HEK293T (cell line): ENCODE results near the gene PDE6A.
"Not testable (repeated sequence)": the region's sequence is repeated elsewhere in the genome, so short reads cannot be mapped to it uniquely, and the experiment has no call there.

Source experiments
- CTCF ChIA-PET: fragments of 350-600 bp; formaldehyde crosslinking; extraction: SDS; loops from one replicate; lab custom pipeline; 2021; ENCODE audit warnings: antibody characterized with exemption, inconsistent platforms; lab: Yijun Ruan, JAX
- POLR2A ChIA-PET: fragments of 350-600 bp; formaldehyde crosslinking; extraction: SDS; loops from one replicate; lab custom pipeline; 2020; ENCODE audit warnings: antibody characterized with exemption, inconsistent platforms; lab: Yijun Ruan, JAX
- DNase-seq: peaks from one replicate; pipeline ENCODE4 v3.0.0; 2012; ENCODE audit warnings: mixed read lengths; ENCODE audit errors: extremely low spot score
- ARNT ChIP-seq: fragments of 450-650 bp; IDR thresholded peaks from 2 replicates; pipeline ENCODE4 v1.6.1; 2017; ENCODE audit warnings: mild to moderate bottlenecking
- BHLHE40 ChIP-seq: fragments of 450-650 bp; IDR thresholded peaks from 2 replicates; pipeline ENCODE4 v1.6.1; 2016; ENCODE audit warnings: mild to moderate bottlenecking, moderate library complexity, borderline replicate concordance
- CTBP1 ChIP-seq: fragments of 450-650 bp; IDR thresholded peaks from 2 replicates; pipeline ENCODE4 v1.6.1; 2016; ENCODE audit warnings: borderline replicate concordance
- ELF4 ChIP-seq: fragments of 450-650 bp; IDR thresholded peaks from 2 replicates; pipeline ENCODE4 v1.6.1; 2017; ENCODE audit warnings: antibody characterized with exemption
- FOXA1 ChIP-seq: fragments of 450-650 bp; IDR thresholded peaks from 2 replicates; pipeline ENCODE4 v1.6.1; 2016; ENCODE audit warnings: mild to moderate bottlenecking
- FOXK2 ChIP-seq: fragments of 450-650 bp; IDR thresholded peaks from 2 replicates; pipeline ENCODE4 v1.6.1; 2016; ENCODE audit warnings: mild to moderate bottlenecking
- FOXM1 ChIP-seq: fragments of 450-650 bp; IDR thresholded peaks from 2 replicates; pipeline ENCODE4 v1.6.1; 2017; ENCODE audit warnings: mild to moderate bottlenecking, borderline replicate concordance
- HDGF ChIP-seq: fragments of 450-650 bp; IDR thresholded peaks from 2 replicates; pipeline ENCODE4 v1.6.1; 2017; ENCODE audit warnings: antibody characterized with exemption, borderline replicate concordance
- L3MBTL2 ChIP-seq: fragments of 450-650 bp; conservative IDR thresholded peaks from 2 replicates; pipeline ENCODE4 v1.6.1; 2016; ENCODE audit warnings: mild to moderate bottlenecking
- LEF1 ChIP-seq: fragments of 450-650 bp; IDR thresholded peaks from 2 replicates; pipeline ENCODE4 v1.6.1; 2017; ENCODE audit warnings: mild to moderate bottlenecking, borderline replicate concordance
- NFRKB ChIP-seq: fragments of 450-650 bp; IDR thresholded peaks from 2 replicates; pipeline ENCODE4 v1.6.1; 2016; ENCODE audit warnings: mild to moderate bottlenecking, moderate library complexity
- PKNOX1 ChIP-seq: fragments of 450-650 bp; IDR thresholded peaks from 2 replicates; pipeline ENCODE4 v1.6.1; 2016
- SP1 ChIP-seq: fragments of 450-650 bp; IDR thresholded peaks from 2 replicates; pipeline ENCODE4 v1.6.1; 2017
- SUZ12 ChIP-seq: fragments of 450-650 bp; IDR thresholded peaks from 2 replicates; pipeline ENCODE4 v1.6.1; 2016; ENCODE audit warnings: mild to moderate bottlenecking
- TARDBP ChIP-seq: fragments of 450-650 bp; IDR thresholded peaks from 2 replicates; pipeline ENCODE4 v1.6.1; 2016
- ZNF384 ChIP-seq: fragments of 450-650 bp; IDR thresholded peaks from 2 replicates; pipeline ENCODE4 v1.6.1; 2016

The PDE6A gene

GRCh38 chr5:149863176-149863575 is 81.4 kb downstream of the PDE6A start:
- ChIA-PET POLR2A (no interaction called here), CTCF (interaction anchor here (0.7 kb wide), 1 partner anchor 48 kb away, joined by 3 read pairs; no protein-coding TSS in a partner anchor)
- no peak for DNase-seq
- TF ChIP-seq SP1: no peak
- TF ChIP-seq FOXM1: no peak
- TF ChIP-seq ARNT: no peak
- no peak for TF ChIP-seq BHLHE40
- no peak for TF ChIP-seq ELF4
- TF ChIP-seq SUZ12: no peak
- no peak for TF ChIP-seq NFRKB
- TF ChIP-seq PKNOX1: no peak
- no peak for TF ChIP-seq CTBP1
- TF ChIP-seq FOXK2: no peak
- TF ChIP-seq LEF1: no peak
- no peak for TF ChIP-seq HDGF

GRCh38 chr5:149860801-149861322 is 83.7 kb downstream of the PDE6A start:
- POLR2A ChIA-PET: interaction anchor here (0.8 kb wide), 1 partner anchor 99 kb away, joined by 3 read pairs; the partner anchor contains the start of gene SLC26A2
- CTCF ChIA-PET: interaction anchor here (1.4 kb wide), 1 partner anchor 8 kb away, joined by 10 read pairs; no protein-coding TSS in a partner anchor
- no peak for TF ChIP-seq FOXA1
- no peak for DNase-seq

GRCh38 chr5:149859746-149860145 is 84.8 kb downstream of the PDE6A start:
- TF ChIP-seq FOXK2 (no peak), LEF1 (no peak), TARDBP (no peak), CTBP1 (no peak), ARNT (no peak), SP1 (no peak), SUZ12 (no peak), FOXM1 (no peak), ZNF384 (no peak), HDGF (no peak), FOXA1 (no peak), ELF4 (no peak), L3MBTL2 (no peak), PKNOX1 (no peak), BHLHE40 (no peak), NFRKB (no peak)
- ChIA-PET CTCF (interaction anchor here (1.0 to 1.2 kb wide), 2 partner anchors 9 to 10 kb away, joined by 3 to 5 read pairs; no protein-coding TSS in a partner anchor), POLR2A (no interaction called here)
- no peak for DNase-seq

GRCh38 chr5:149858481-149858880 is 86.1 kb downstream of the PDE6A start:
- POLR2A ChIA-PET, CTCF ChIA-PET, DNase-seq: not testable (repeated sequence)

- no peak for DNase-seq
- POLR2A ChIA-PET: no interaction called here
- TF ChIP-seq PKNOX1 (no peak), FOXA1 (no peak), FOXK2 (no peak), L3MBTL2 (no peak), LEF1 (no peak), BHLHE40 (no peak), HDGF (no peak)
- CTCF ChIA-PET: interaction anchor here (0.9 kb wide), 1 partner anchor 24 kb away, joined by 3 read pairs; no protein-coding TSS in a partner anchor
Observed at GRCh38 chr5:149857499-149857898, 87.1 kb downstream of the PDE6A start.

GRCh38 chr5:149855366-149855765 is 89.2 kb downstream of the PDE6A start:
- no peak for DNase-seq
- TF ChIP-seq ARNT: no peak
- no peak for TF ChIP-seq BHLHE40
- TF ChIP-seq SP1: no peak
- no peak for TF ChIP-seq ZNF384
- TF ChIP-seq FOXK2: no peak
- TF ChIP-seq FOXA1: no peak
- TF ChIP-seq HDGF: no peak
- TF ChIP-seq L3MBTL2: no peak
- TF ChIP-seq LEF1: no peak
- TF ChIP-seq PKNOX1: no peak
- TF ChIP-seq CTBP1: no peak
- no peak for TF ChIP-seq FOXM1
- no peak for TF ChIP-seq NFRKB
- TF ChIP-seq TARDBP: no peak
- TF ChIP-seq ELF4: no peak
- CTCF ChIA-PET: interaction anchor here (1.5 kb wide), 2 partner anchors 22 to 105 kb away, joined by 3 to 8 read pairs; partner anchors contain the start of gene SLC26A2
- POLR2A ChIA-PET: no interaction called here
